Esophagus muscularis mucosa (tissue), 3 donors: Measurements from ENCODE around the gene RFTN1.

ENCODE experiments used
- POLR2A ChIP-seq: fragments of 450-650 bp; IDR thresholded peaks from one replicate; pipeline ENCODE4 v1.6.1; 2017; ENCODE audit warnings: antibody characterized with exemption, moderate library complexity, mild to moderate bottlenecking, low read depth
- TF ChIP-seq, protein P1 (sequence below), 3 experiments: fragments of 200-600 bp in 2 of 3; fragments of 450-650 bp in 1 of 3; sonication (generic) in 2 of 3; IDR thresholded peaks; one replicate each; pipeline ENCODE4 v1.5.1; 2017 to 2019; ENCODE audit warnings: antibody characterized with exemption in 3 of 3, mild to moderate bottlenecking in 2 of 3, moderate library complexity in 1 of 3

DNA sequence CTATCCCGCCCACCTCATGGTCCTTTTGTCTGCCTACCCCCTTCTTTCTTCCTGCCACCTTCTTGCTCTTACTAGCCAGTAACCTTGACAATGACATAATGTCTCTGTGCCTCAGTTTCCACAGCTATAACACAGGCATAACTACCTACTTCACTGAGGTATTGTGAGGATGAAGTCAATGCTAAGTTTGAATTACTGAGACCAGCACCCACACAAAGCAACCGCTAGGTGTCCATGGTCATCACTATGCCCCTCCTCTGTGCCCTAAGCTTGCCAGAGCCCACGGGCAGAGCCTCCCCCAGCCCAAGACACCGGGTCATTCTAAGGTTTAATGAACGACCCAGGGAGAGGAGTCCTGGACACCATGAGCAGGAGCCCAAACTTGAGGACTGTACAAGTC is 146.9 kb downstream of the RFTN1 start:
- TF ChIP-seq, protein P1, sequence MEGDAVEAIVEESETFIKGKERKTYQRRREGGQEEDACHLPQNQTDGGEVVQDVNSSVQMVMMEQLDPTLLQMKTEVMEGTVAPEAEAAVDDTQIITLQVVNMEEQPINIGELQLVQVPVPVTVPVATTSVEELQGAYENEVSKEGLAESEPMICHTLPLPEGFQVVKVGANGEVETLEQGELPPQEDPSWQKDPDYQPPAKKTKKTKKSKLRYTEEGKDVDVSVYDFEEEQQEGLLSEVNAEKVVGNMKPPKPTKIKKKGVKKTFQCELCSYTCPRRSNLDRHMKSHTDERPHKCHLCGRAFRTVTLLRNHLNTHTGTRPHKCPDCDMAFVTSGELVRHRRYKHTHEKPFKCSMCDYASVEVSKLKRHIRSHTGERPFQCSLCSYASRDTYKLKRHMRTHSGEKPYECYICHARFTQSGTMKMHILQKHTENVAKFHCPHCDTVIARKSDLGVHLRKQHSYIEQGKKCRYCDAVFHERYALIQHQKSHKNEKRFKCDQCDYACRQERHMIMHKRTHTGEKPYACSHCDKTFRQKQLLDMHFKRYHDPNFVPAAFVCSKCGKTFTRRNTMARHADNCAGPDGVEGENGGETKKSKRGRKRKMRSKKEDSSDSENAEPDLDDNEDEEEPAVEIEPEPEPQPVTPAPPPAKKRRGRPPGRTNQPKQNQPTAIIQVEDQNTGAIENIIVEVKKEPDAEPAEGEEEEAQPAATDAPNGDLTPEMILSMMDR (IDR thresholded peaks at IDR 0.05), result no peak
- no peak for TF ChIP-seq POLR2A
